ENCODE data around the gene PTPRR.

GRCh38 chr12:70747445-70748260 lies 172.9 kb downstream of the PTPRR start:
- TF ChIP-seq CTCF (IDR thresholded peaks at IDR 0.05): no peak
- no peak for TF ChIP-seq POLR2A (IDR thresholded peaks at IDR 0.05)
- no peak for TF ChIP-seq POLR2AphosphoS5 (IDR thresholded peaks at IDR 0.05; ENCODE audit: insufficient read depth in 1 of 2, low read depth in 1 of 2)
